NK-92 treated with Interleukin-12 subunit alpha and Interleukin-12 subunit beta, amount 100 ng/mL, for 24 hours (cell line): ENCODE results near the gene AMBP.
"Not testable (repeated sequence)": the region's sequence is repeated elsewhere in the genome, so short reads cannot be mapped to it uniquely, and the experiment has no call there.

ENCODE experiments used
- DNase-seq: peaks from one replicate; lab custom pipeline; 2025; lab: John Stamatoyannopoulos, UW

The AMBP gene

DNA sequence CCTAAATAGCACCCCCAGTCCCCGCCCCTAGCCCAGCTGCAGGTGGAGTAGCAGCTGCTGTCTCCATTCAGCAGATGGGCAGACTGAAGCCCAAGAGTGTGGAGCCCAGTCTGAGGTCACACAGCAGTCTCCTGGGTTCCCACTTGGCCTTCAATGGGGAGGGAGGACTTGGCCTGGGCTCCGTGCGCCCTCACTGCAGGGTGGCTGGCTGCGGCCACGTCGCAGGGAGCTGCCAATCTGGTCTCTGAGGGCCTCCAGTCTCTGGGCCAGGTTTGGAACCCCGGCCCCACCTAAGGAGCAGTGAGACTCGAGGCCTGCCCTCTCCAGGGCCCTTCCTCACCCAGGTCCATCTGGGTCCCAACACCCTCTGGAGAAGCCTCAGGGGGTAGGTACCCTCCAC, 13.6 kb upstream of the AMBP start:
- no peak for DNase-seq

DNA sequence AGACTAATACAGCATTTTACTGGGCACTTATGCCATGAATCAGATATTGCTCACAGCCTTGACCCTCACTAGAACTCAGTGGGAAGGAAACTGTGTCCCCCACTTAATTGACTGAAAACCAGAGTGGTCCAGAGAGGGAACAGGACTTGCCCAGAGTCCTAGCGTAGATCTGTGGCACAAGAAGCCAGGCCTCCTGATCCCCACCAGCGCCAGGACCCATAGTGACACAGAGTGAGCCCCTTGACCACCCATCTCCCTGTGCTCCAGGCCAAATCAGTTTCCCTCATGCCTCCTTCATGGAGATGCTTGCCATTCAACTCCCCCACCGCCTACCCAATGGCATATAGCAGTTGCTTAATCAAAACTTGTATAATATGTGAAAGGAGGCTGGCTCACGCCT, 12.7 kb upstream of the AMBP start:
- DNase-seq: no peak

DNA sequence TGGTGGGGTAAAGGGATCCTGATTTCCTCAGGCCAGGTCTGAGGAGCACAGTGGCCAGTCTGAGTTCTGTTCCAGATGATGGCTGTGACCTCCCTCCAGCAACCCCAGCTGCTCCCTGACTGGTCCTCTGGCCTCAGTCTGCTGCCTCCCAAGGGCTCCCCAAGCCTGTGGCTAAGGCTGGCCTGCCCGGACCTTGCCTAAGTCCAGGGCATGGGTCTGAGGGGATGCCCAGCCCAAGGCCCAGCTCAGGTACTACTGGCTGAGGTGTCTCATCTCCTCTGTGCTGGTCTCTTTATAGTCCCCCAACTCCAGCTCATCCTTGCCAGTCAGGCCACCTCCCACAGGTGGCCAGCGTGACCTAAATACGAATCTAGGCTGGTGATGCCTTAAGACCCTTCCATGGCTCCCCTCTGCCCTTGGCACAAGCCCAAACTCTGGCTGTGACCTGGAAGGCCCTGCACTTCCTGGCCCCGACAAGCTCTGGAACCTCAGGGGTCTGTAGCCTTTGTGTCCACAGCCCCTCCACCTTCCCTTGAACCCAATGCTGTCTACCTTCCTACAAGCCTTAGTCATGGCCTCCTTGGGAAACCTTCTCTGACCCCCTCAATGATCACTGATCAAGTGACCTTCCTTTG, 11.2 kb upstream of the AMBP start:
- no peak for DNase-seq

DNA sequence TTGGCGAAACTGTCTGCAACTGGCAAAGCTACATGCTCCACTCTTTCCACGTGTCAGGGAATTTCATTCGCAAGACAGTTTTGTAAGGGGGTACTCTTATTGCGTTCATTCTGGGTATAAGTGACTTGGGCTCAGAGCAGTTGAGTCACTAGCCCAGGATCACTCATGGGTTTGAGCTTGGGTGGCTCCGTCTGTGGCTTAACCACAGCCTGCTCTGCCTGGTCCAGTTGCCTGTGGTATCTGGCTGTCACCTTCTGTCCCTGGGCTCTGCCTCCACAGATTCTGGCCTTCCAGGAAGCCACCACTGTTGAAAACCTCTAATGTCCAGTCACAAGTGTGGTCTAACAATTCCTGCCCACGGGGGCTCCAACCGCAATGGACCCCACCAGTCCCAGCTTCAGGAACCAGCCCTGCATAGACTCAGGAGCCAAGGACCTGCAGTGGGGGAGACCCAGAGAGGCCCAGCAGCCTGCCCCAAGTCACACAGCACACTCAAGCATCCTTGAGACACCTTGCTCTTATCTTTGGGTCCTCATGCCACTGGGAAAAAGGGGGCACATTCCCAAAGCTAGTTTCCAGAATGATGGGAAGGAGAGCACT, 10.6 kb upstream of the AMBP start:
- DNase-seq: no peak

DNA sequence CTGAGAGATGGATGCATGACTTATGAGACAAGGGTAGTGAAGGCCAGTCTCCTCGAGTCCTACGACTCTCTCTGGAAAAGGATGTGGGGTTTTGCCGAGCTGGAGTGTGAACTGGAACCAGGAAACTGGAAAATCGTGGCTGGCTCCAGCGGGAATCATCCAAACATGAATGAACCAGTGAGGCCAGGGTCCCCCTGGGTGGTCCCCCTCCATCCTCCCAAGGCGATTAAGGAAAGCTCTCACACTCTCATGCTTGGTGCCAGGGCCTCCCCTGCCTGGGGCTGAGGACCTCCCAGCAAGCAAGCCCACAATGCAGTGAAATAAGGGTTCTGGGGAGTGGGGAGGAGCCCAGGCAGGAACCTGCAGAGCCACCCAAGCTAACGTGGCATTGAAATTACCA, 9.6 kb upstream of the AMBP start:
- DNase-seq: no peak

DNA sequence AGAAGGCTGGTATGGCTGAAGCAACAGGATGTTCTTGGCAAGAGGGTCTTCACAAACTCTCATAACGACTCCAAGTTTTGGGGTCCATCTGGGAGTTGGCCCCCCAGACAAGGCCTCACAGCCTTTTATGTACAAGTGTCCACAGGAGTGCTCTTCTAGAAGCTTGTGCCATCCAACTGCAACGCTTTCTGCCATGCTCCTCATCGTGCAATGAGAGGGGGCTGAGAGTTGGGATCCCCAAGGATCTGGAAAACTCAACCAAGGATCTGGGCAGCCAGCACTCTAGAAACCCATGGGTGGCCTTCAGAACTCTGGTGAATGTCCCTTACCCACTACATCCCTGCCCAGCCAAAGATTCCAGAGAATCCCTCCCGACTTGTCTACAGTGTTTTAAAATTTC, 8.5 kb upstream of the AMBP start:
- DNase-seq: no peak

DNA sequence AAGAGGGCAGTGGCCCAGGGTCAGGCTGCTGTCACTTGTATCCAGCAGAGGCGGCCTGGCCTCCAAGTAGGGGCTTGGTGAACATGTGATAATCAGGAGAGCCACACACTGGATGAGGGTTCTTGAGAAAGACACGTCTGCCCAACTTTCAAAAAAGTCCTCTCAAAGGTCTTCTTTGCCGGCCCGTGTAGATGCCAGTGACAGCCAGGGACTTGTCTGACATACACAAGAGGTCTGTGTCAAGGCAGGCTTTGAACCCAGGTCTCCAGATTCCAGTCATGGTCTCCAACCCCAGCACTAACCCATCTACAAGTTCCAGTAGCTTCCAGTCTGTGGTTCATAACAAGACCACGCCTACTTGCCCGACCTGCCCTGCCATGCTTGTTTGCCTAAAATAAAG, 7.9 kb upstream of the AMBP start:
- no peak for DNase-seq

DNA sequence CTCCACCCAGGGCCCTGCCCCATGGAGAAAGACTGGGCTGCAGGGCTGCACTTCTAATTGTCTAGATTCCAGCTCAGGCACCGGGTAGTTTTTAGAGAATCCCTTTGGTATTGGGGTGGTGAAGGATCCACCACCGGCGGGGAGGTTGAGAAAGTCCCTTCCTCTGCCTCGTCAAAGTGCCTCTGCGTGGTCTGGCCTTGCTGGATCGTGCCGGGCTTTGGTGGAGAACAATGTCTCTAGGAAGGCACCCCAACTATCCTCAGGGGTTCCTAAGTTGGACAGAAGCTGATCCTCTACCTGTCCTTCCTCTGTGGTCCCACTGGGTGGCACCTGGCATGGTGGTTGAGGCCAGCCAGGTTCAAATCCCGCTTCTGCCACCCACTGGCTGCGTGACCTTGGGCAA, 7.3 kb upstream of the AMBP start:
- no peak for DNase-seq

DNA sequence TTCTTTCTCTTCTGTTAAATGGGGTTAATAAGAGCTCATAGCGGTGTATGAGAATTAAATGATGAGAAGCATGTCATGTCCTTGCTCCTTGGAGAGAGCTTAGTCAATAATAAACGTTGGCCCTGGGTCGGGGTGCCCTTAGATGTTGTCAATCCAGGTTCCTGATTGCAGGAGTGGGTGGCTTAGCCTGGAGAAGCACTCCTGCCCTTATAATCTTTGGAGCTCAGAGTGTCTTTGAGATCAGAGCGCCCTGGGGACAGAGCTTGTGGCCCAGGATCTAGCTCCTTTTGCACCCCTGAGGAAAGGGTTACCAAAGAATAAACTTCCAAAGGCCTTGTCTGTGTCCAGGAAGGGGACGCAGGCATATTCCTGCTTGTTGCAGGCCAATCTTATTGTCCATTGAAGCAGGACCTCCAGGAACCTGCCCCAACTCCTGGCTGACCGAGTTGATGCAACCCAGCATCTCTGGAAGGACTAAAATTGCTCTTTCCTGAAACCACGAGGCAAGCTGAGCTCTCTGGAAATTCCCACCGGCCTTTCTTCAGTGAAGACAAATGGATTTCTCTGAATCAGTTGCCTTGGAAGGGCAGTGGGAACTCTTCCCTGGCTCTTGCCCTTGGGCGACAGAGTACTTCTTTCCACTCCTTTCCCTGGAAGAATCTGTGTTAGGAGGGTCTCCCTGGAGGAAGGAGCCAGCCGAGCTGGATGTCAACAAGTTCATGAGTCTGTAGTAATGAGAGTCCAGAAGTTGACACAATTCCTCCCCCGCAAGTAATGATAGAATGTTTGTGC, 6.4 kb upstream of the AMBP start:
- DNase-seq: no peak

DNA sequence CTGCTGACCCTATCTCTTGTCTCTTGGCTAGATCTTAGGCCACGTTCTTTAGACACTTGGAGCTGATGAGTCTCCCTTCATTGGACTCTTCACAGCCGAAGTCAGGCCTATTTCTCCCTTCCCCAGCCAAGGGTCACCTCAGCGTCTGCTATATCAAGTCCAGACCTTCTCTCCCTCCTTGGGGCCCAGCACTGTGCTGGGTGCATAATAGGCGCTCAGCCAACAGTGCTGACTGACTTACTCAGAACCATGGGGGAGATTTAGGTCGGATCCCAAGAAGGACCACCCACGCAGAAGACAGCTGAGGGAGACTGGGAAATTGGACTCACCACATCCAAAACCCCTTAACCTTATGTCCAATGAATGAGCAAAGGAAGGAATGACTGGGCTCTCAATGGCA, 5.6 kb upstream of the AMBP start:
- DNase-seq: no peak

DNA sequence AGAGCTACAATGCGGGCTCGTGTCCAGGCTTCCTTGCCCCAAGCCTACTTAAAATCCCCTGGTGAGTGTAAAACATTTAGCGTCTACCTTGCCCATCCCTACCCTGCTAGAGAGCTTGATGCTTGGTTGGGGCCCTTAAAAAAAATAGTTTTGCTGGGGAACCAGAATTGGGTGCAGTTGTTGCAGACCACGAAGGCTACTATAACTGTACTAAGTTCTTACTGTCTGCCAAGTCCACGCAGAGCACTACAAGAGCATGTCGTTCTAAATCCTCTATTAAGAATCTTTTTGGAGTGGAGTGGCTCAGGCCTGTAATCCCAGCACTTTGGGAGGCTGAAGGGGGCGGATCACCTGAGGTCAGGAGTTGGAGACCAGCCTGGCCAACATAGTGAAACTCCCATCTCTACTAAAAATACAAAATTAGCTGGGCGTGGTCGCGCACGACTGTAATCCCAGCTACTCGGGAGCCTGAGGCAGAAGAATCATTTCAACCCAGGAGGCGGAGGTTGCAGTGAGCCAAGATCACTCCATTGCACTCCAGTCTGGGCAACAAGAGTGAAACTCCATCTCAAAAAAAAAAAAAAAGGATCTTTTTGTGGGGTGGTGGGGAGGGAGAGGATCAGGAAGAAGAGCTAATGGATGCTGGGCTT, 4.8 kb upstream of the AMBP start:
- not testable (repeated sequence) for DNase-seq

DNA sequence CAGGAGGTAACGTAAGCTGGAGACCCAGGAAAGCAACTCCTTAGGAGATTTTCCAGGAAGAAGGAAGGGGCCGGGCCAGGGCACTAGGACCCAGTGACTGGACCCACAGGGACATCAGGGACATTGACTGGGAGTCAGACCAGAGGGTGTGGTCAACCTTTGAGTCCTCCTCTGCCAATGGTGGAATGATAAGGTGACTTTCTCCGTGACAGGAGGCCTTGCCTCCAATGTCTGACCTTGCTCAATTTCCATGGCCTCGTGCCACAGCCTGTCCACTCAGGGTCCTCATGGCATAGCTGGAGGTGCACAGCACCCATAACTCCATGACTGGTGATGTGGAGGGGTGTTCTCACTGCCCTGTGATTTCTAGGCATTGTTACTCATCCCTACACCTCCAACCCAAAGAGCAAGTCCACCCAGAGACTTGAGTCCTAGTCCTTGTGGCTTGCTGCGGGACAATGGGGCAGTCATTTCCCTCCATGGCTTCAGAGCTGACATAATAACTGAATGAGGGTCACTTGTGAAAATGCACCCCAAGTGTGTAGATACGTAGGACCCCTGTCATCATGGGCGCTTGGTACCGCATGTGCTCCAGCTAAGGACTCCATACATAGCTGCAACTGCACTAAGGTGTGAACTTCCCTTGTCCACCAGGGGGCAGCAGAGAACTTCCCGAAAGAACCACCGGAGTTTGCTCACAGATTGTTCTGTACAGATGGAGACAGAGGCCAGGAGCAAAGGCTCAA, 4.1 kb upstream of the AMBP start:
- DNase-seq: peak; percentile 39

DNA sequence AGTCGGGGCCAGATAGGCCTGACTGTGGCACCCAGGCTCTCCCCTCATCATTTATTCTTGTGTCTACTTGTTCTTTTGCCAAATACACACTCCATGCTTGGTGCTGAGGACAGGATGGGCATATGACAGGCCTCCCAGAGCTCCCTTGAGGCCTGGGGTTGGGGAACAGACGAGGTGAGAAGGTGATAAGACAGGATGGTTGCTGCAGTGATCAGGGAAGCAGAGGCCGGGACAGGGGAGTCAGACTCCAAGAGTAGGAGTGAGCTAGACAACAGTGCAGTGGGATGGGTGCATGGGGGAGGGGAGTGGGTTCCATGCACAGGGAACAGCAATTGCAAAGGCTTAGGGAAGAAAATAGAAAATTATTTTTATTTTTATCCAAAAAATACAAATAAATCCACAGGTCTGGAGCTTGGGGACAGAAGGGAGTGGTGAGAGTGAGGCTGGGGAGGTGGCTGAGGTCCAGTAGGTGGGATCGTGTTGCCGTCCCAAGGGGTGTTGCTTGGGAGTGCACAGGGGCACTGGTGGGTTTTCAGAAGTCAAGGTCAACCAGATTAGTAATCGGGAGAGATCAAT, 3.4 kb upstream of the AMBP start:
- DNase-seq: no peak

DNA sequence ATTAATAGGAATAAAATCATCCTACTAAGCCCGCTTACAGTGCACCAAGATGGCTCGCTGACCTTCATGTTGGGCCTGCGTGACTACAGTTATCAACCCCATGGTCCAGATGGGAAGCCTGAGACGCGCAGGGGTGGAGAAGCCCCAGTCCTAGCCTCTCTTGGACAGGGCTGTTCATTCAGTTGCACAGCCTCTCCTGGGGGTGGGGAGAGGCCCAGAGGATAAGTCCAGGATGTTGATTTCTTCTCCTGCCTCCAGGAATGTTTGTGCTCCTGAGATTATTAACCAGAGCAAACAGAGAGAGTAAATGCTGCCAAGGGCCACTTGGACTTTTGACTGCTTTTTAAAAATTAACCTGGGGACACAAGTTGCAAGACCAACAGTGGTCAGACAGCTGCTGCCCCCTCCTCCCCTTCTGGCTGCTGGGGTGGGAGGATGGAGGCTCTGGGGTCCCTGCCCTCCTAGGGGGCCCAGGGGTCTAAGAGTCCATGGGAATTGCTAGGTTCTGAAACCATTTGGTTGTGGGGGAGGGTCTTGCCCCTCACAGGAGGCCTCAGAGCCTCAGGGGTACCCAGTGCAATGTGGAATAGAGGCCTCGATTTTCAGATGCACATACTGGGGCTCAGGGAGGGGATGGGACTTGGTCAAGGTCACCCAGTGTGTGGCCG, 2.8 kb upstream of the AMBP start:
- DNase-seq: no peak

DNA sequence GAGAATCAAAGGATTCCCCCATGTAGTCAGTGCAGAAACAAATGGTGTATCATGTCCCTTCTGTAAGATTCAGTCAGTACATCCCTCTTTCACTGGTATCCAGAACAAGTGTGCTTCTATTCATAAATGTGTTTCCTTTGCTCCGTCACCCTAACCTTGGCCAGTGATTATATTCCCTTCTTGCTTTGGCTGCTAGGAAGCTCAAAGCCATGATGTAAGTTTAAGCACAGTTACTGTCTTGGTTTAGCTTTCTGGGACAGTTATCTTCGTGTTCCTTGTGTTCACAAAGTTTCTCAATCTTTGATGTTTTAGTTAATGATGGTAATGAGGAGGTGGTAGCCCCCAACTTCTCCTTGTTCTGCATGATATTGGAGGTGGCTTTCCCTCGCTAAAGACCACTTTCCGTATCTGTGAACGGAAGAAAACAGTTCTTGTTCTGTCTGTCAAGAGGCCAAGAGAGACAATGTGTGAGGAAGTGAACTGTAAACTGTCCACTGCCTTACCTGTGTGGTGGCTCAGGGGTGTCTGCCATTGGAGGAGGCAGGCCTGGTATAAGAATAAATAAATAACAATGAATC, 2.2 kb upstream of the AMBP start:
- DNase-seq: no peak

DNA sequence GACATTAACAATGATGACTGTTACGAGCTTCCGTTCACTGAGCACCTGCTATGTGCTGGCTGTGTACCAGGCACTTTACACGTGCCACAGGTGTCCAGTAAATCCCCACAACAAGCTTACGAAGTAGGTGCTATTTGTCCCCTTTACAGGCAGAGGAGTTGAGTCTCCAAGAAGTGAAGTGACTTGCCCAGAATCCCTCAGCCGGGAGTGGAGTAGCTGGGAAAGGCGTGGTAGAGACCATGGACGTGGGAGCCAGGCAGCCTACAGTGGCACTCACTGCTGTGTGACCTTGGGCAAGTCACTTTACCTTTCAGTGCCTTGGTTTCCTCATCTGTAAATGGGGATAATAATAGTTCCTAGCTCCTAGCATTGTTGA, 669 bp upstream of the AMBP start:
- DNase-seq: no peak

DNA sequence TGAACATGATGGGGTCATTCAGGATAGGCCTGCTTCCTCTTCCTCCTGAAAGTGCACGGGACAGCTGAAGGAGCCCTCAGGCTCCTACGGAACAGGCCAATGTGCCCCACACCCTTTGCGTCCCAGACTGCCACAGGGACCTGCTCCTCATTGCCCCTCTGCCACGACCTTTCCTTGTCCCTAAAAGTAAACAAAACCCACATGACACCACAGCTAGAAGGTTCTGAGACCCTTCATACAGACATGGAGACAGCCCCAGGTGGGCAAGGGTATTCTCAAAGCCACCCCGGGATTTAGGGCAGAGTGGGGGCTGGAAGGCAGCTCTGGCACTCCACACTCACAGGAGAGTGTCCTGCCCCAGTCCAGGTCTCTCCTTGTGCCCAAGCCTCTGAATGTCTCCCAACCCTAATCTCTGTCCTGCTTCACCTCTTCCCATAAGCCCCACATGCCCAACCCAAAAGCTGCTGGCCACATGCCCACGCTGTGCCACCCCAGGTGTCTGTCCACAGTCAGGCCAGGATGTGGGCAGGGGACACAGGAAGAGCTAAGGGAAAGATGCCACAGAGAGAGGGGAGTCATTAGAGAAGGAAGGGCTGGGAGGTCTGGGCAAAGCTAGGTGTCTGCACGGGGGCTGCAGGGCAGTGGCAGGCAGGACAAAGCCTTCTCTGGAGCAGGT, 800 bp downstream of the AMBP start:
- no peak for DNase-seq

DNA sequence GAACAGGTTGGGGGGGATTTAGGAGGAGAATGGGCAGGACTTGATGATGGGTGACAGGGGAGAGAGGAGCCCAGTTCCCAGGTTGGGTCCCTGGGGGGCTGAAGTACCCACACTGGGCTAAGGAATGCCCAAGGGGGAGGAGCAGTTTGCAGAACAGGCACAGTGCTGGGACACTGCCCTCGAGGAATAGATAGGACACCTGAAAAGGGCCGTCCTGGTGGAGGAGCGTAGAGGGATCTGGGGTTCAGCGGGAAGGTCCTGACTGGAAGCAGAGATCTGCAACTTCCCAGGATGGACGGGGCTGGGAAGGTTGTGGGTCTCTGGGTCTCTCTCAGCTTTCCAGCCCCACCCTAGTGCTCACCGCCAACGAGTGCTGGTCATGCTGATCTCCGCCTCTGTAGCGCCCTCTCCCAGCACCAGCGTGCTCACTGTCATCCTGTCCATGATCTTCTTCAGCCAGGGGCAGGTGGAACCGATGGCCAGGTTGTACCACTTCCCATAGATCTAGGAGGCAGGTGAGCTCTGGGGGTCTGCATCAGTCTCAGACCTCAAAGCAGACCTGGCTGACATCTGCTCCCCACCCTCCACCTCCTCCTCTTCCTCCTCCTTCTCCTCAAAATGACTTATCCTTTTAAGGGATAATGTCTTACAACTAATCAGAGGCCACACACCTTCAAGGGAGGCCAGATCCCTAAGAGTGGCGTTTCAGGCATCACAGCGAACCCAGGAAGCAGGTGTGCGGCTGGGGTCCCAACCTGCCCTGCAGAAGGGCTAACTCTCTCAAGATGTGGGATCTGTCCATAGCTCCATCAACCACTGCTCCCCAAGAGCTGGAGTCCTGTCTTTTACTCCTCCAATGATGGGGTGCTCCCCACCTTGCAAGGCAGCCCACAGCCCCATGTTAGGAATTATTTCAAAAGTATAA, 1.6 kb downstream of the AMBP start:
- DNase-seq: no peak

DNA sequence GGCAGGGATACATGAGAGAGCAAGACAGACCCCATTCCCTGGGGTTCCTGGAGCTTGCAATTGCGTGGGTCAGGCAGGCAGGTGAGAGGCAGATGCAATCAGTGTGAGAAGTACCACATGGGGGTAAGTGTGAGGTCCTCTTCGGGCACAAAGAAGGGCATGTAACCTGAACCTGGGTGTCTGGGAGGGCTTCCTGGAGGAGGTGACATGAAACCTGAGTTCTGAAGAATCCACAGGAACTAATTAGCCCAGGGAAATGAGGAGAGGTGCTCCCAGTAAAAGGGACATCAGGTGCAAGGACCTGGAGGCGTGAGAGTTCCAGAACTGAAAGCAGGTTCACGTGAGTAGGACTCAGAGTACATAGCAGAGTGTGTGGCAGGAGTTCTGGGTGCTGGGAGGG, 2.5 kb downstream of the AMBP start:
- no peak for DNase-seq
